ENCODE measurements around the gene TRAP1. TPM values are rescaled to one million over a fixed set of nuclear protein-coding genes. Genes with fewer than 3 reads are reported as not detected.

TRAP1 gene
- total RNA-seq, 1 donor from 2014 or later = 115 TPM

- Histone ChIP-seq H3K27ac (ENCODE audit: low read depth, low read length) (no peak overlapping the region), H3K4me1 (ENCODE audit: control insufficient read depth in 3 of 3, insufficient read depth in 3 of 3, low read length in 3 of 3) (no peaks in the 10 kb centered on the region), H3K36me3 (ENCODE audit: control insufficient read depth in 3 of 3, insufficient read depth in 3 of 3, low read length in 3 of 3) (peaks cover 62 to 69% (median 62%) of the 10 kb centered on the region in 3 donors), H3K4me3 (ENCODE audit: low read length in 3 of 3) (no peak overlapping the region), H3K9me3 (ENCODE audit: control insufficient read depth in 3 of 3, low read length in 3 of 3) (no peaks in the 10 kb centered on the region), H3K27me3 (ENCODE audit: control insufficient read depth in 3 of 3, insufficient read depth in 3 of 3, low read length in 3 of 3) (no peaks in the 10 kb centered on the region), H3K9ac (ENCODE audit: low read depth in 1 of 3, low read length in 3 of 3) (no peak overlapping the region)
These were observed 13.1 kb upstream of the TRAP1 start for GRCh38 chr16:3730161-3731125.

- Histone ChIP-seq H3K4me3 (ENCODE audit: low read length in 3 of 3) (no peak overlapping the region), H3K27ac (ENCODE audit: low read depth, low read length) (no peak overlapping the region), H3K27me3 (ENCODE audit: control insufficient read depth in 3 of 3, insufficient read depth in 3 of 3, low read length in 3 of 3) (no peaks in the 10 kb centered on the region), H3K36me3 (ENCODE audit: control insufficient read depth in 3 of 3, insufficient read depth in 3 of 3, low read length in 3 of 3) (peaks cover 52 to 59% (median 54%) of the 10 kb centered on the region in 3 donors), H3K4me1 (ENCODE audit: control insufficient read depth in 3 of 3, insufficient read depth in 3 of 3, low read length in 3 of 3) (no peaks in the 10 kb centered on the region), H3K9me3 (ENCODE audit: control insufficient read depth in 3 of 3, low read length in 3 of 3) (no peaks in the 10 kb centered on the region), H3K9ac (ENCODE audit: low read depth in 1 of 3, low read length in 3 of 3) (no peak overlapping the region)
These were observed 12.1 kb upstream of the TRAP1 start for GRCh38 chr16:3729161-3730112.

GRCh38 chr16:3728424-3729160 is 11.3 kb upstream of the TRAP1 start:
- peaks cover 46 to 53% (median 48%) of the 10 kb centered on the region in 3 donors for H3K36me3 ChIP-seq (ENCODE audit: control insufficient read depth in 3 of 3, insufficient read depth in 3 of 3, low read length in 3 of 3)
- no peak overlapping the region for H3K27ac ChIP-seq (ENCODE audit: low read depth, low read length)
- no peak overlapping the region for H3K4me3 ChIP-seq (ENCODE audit: low read length in 3 of 3)
- H3K27me3 ChIP-seq (ENCODE audit: control insufficient read depth in 3 of 3, insufficient read depth in 3 of 3, low read length in 3 of 3) = no peaks in the 10 kb centered on the region
- H3K4me1 ChIP-seq (ENCODE audit: control insufficient read depth in 3 of 3, insufficient read depth in 3 of 3, low read length in 3 of 3) = no peaks in the 10 kb centered on the region
- H3K9ac ChIP-seq (ENCODE audit: low read depth in 1 of 3, low read length in 3 of 3) = no peak overlapping the region
- H3K9me3 ChIP-seq (ENCODE audit: control insufficient read depth in 3 of 3, low read length in 3 of 3) = no peaks in the 10 kb centered on the region

GRCh38 chr16:3727806-3728381 is 10.6 kb upstream of the TRAP1 start:
- no peaks in the 10 kb centered on the region for H3K4me1 ChIP-seq (ENCODE audit: control insufficient read depth in 3 of 3, insufficient read depth in 3 of 3, low read length in 3 of 3)

GRCh38 chr16:3726021-3726687 is 8.8 kb upstream of the TRAP1 start:
- Histone ChIP-seq H3K9me3 (ENCODE audit: control insufficient read depth in 3 of 3, low read length in 3 of 3) (no peaks in the 10 kb centered on the region), H3K4me3 (ENCODE audit: low read length in 3 of 3) (no peak overlapping the region), H3K4me1 (ENCODE audit: control insufficient read depth in 3 of 3, insufficient read depth in 3 of 3, low read length in 3 of 3) (no peaks in the 10 kb centered on the region), H3K36me3 (ENCODE audit: control insufficient read depth in 3 of 3, insufficient read depth in 3 of 3, low read length in 3 of 3) (peaks cover 33 to 38% (median 34%) of the 10 kb centered on the region in 3 donors), H3K27ac (ENCODE audit: low read depth, low read length) (no peak overlapping the region), H3K27me3 (ENCODE audit: control insufficient read depth in 3 of 3, insufficient read depth in 3 of 3, low read length in 3 of 3) (no peaks in the 10 kb centered on the region), H3K9ac (ENCODE audit: low read depth in 1 of 3, low read length in 3 of 3) (no peak overlapping the region)

More at GRCh38 chr16:3727806-3728381, 10.6 kb upstream of the TRAP1 start:
- no peak overlapping the region for H3K9ac ChIP-seq (ENCODE audit: low read depth in 1 of 3, low read length in 3 of 3)
- no peak overlapping the region for H3K4me3 ChIP-seq (ENCODE audit: low read length in 3 of 3)
- no peaks in the 10 kb centered on the region for H3K27me3 ChIP-seq (ENCODE audit: control insufficient read depth in 3 of 3, insufficient read depth in 3 of 3, low read length in 3 of 3)
- peaks cover 46 to 53% (median 46%) of the 10 kb centered on the region in 3 donors for H3K36me3 ChIP-seq (ENCODE audit: control insufficient read depth in 3 of 3, insufficient read depth in 3 of 3, low read length in 3 of 3)
- H3K9me3 ChIP-seq (ENCODE audit: control insufficient read depth in 3 of 3, low read length in 3 of 3) = no peaks in the 10 kb centered on the region
- H3K27ac ChIP-seq (ENCODE audit: low read depth, low read length) = no peak overlapping the region

- no peaks in the 10 kb centered on the region for H3K27me3 ChIP-seq (ENCODE audit: control insufficient read depth in 3 of 3, insufficient read depth in 3 of 3, low read length in 3 of 3)
- peaks cover 26 to 30% (median 27%) of the 10 kb centered on the region in 3 donors for H3K36me3 ChIP-seq (ENCODE audit: control insufficient read depth in 3 of 3, insufficient read depth in 3 of 3, low read length in 3 of 3)
- peaks cover 0 to 5% (median 5%) of the 10 kb centered on the region in 3 donors for H3K4me1 ChIP-seq (ENCODE audit: control insufficient read depth in 3 of 3, insufficient read depth in 3 of 3, low read length in 3 of 3)
- no peaks in the 10 kb centered on the region for H3K9me3 ChIP-seq (ENCODE audit: control insufficient read depth in 3 of 3, low read length in 3 of 3)
- no peak overlapping the region for H3K4me3 ChIP-seq (ENCODE audit: low read length in 3 of 3)
- H3K9ac ChIP-seq (ENCODE audit: low read depth in 1 of 3, low read length in 3 of 3) = no peak overlapping the region
- no peak overlapping the region for H3K27ac ChIP-seq (ENCODE audit: low read depth, low read length)
These were observed 8.0 kb upstream of the TRAP1 start for GRCh38 chr16:3725276-3725675.

GRCh38 chr16:3722508-3722907 is 5.2 kb upstream of the TRAP1 start:
- H3K9ac ChIP-seq (ENCODE audit: low read depth in 1 of 3, low read length in 3 of 3) = no peak overlapping the region
- peaks cover under 1 to 5% (median under 1%) of the 10 kb centered on the region in 3 donors for H3K36me3 ChIP-seq (ENCODE audit: control insufficient read depth in 3 of 3, insufficient read depth in 3 of 3, low read length in 3 of 3)
- H3K4me3 ChIP-seq (ENCODE audit: low read length in 3 of 3) = no peak overlapping the region
- H3K27me3 ChIP-seq (ENCODE audit: control insufficient read depth in 3 of 3, insufficient read depth in 3 of 3, low read length in 3 of 3) = no peaks in the 10 kb centered on the region
- peaks cover 5 to 16% (median 15%) of the 10 kb centered on the region in 3 donors for H3K4me1 ChIP-seq (ENCODE audit: control insufficient read depth in 3 of 3, insufficient read depth in 3 of 3, low read length in 3 of 3)
- no peaks in the 10 kb centered on the region for H3K9me3 ChIP-seq (ENCODE audit: control insufficient read depth in 3 of 3, low read length in 3 of 3)
- no peak overlapping the region for H3K27ac ChIP-seq (ENCODE audit: low read depth, low read length)

- Histone ChIP-seq H3K27me3 (ENCODE audit: control insufficient read depth in 3 of 3, insufficient read depth in 3 of 3, low read length in 3 of 3) (no peaks in the 10 kb centered on the region), H3K36me3 (ENCODE audit: control insufficient read depth in 3 of 3, insufficient read depth in 3 of 3, low read length in 3 of 3) (no peaks in the 10 kb centered on the region), H3K9ac (ENCODE audit: low read depth in 1 of 3, low read length in 3 of 3) (peak overlapping the region in 1 of 3 donors; percentile 40), H3K4me1 (ENCODE audit: control insufficient read depth in 3 of 3, insufficient read depth in 3 of 3, low read length in 3 of 3) (peaks cover 11 to 26% (median 21%) of the 10 kb centered on the region in 3 donors), H3K9me3 (ENCODE audit: control insufficient read depth in 3 of 3, low read length in 3 of 3) (no peaks in the 10 kb centered on the region), H3K4me3 (ENCODE audit: low read length in 3 of 3) (no peak overlapping the region), H3K27ac (ENCODE audit: low read depth, low read length) (no peak overlapping the region)
These were observed 3.1 kb upstream of the TRAP1 start for GRCh38 chr16:3720418-3720817.

Measured in skeletal muscle tissue (tissue), 4 donors.